GM18505 (cell line): ENCODE measurements around the gene SELENOW.
"Not testable (repeated sequence)": the region's sequence is repeated elsewhere in the genome, so short reads cannot be mapped to it uniquely, and the experiment has no call there.

Experiments
- ATAC-seq: cut with Tn5 transposase; IDR thresholded peaks from one replicate; pipeline ENCODE4 v1.9.1; 2021; ENCODE audit not compliant: unreplicated experiment
- POLR2A ChIP-seq: IDR thresholded peaks from 4 replicates; pipeline ENCODE4 v1.6.1; 2011; ENCODE audit warnings: borderline replicate concordance; ENCODE audit not compliant: insufficient read depth, insufficient read length; ENCODE audit errors: extremely low read depth

Gene SELENOW

DNA sequence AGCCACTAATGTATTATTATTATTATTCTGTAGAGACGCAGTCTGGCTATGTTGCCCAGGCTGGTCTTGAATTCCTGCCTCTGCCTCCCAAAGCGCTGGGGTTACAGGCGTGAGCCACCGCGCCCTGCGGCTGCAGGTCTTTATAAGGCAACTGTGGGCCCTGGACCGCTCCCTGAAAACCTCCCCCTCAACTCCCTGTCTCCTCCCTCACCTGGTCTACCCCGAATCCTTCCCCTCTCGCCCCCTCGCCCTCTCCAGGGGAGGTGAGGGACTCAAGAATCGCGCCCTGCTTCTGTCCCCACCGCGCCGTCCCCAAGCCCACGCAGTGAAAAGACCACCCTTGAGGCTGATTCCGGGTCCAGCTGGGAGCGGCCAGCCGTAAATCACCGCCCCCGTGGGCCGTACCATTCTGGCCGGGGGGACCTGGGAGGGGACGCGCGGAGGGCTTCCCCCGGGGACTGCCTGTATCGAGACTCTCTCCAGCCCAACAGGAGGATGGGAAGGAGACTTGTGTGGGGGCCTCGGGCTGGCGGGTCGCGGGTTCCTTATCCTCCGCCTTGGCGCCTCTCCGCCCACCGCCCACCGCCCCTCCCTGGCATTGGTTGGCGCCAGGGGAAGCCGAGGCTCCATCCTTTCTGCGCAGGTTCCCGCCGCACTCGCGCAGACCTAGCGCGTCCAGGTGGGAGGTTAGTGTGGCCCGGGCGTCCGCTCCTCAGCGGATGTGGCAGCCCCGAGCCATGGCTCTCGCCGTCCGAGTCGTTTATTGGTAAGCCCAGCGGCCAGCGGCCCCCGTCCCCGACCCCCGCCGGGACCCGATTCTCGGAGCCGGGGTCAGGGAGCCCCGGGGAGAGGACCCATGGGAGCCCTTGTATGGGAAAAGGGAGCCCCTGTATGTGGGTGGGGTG is at the start of gene SELENOW:
TSS of gene SELENOW (plus strand) at position 655 of the 905 bp plus-strand sequence. CDS start at position 738, 83 bp downstream.
- peak; percentile 98 for TF ChIP-seq POLR2A
- ATAC-seq: no peak

- no peak for ATAC-seq
- TF ChIP-seq POLR2A: no peak
Measured at GRCh38 chr19:47729468-47729798, 49.1 kb upstream of the SELENOW start.

- TF ChIP-seq POLR2A: no peak
- ATAC-seq: no peak
Measured at GRCh38 chr19:47729799-47730520, 48.5 kb upstream of the SELENOW start.

GRCh38 chr19:47730521-47730889 is 48.0 kb upstream of the SELENOW start:
- ATAC-seq: no peak
- no peak for TF ChIP-seq POLR2A

DNA sequence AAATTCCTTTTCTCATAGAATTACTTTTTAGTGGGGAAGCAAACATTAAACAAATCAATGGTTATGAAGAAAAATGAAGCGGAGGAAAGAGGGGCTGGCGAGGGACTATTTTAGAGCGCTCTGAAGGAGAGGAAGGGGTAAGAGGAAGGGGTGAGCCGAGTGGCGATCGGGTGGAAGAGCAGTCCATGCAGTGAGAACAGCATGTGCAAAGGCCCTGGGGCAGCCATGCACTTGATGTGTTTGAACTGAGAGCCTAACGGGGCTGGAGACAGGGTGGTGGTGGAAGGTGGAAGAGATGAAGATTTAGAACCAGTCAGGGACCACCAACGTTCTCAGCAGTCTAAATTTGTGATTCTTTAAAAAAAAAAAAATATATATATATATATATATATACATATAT is 47.6 kb upstream of the SELENOW start:
- ATAC-seq: no peak
- no peak for TF ChIP-seq POLR2A

GRCh38 chr19:47735131-47735530 is 43.4 kb upstream of the SELENOW start:
- ATAC-seq: no peak

DNA sequence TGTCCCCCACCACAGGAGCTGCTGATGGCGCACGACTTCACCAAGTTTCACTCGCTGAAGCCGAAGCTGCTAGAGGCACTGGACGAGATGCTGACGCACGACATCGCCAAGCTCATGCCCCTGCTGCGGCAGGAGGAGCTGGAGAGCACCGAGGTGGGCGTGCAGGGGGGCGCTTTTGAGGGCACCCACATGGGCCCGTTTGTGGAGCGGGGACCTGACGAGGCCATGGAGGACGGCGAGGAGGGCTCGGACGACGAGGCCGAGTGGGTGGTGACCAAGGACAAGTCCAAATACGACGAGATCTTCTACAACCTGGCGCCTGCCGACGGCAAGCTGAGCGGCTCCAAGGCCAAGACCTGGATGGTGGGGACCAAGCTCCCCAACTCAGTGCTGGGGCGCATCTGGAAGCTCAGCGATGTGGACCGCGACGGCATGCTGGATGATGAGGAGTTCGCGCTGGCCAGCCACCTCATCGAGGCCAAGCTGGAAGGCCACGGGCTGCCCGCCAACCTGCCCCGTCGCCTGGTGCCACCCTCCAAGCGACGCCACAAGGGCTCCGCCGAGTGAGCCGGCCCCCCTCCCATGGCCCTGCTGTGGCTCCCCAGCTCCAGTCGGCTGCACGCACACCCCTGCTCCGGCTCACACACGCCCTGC is 37.5 kb upstream of the SELENOW start:
- ATAC-seq: no peak
- TF ChIP-seq POLR2A: no peak

More at GRCh38 chr19:47735131-47735530, 43.4 kb upstream of the SELENOW start:
- no peak for TF ChIP-seq POLR2A

DNA sequence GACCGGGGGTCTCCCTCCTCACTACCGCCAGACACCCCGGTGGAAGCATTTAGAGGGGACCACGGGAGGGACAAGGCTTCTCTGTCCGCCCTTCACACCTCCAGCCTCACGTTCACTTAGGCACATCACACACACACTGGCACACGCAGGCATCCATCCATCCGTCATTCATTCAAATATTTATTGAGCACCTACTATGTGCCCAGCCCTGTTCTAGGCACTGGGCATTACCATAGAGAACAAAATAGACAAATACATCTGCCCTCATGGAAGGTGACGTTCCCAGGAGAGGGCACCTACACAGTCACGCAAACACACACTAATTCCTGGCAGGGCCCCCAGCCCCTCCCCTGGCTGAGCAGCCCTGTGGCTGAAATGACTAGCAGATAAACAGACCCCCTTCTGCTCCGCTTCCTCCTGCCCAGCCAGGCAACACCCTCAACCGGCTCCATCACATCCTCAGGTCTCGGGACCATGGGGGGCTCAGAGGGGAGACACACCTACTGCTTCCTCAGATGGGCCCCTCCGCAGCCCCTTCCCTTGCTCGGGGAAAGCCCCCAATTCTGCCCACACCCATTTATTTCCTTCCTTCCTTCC is 36.9 kb upstream of the SELENOW start:
- ATAC-seq: no peak
- no peak for TF ChIP-seq POLR2A

GRCh38 chr19:47742634-47743033 is 35.9 kb upstream of the SELENOW start:
- ATAC-seq: no peak
- no peak for TF ChIP-seq POLR2A

- peak; percentile 58 for ATAC-seq
- peak; percentile 97 for TF ChIP-seq POLR2A
Measured at GRCh38 chr19:47745010-47745901, 33.2 kb upstream of the SELENOW start, which contains the start of gene NOP53. Gene NOP53 (plus strand): TSS chr19:47745546. CDS start chr19:47745560, 14 bp downstream.

GRCh38 chr19:47746129-47746528 is 32.4 kb upstream of the SELENOW start:
- not testable (repeated sequence) for ATAC-seq

- ATAC-seq: no peak
- TF ChIP-seq POLR2A: no peak
Measured at GRCh38 chr19:47749326-47749725, 29.2 kb upstream of the SELENOW start.
